GM23338 (cell line): ENCODE results near the gene MEF2D. TPM values are rescaled to one million over a fixed set of nuclear protein-coding genes. Genes with fewer than 3 reads are reported as not detected.

ENCODE experiments used
- ATAC-seq: fragments of 200-7000 bp; cut with Tn5 transposase; 3 replicates; pipeline ENCODE4 v1.9.1; 2020
- DNase-seq: peaks from one replicate; pipeline ENCODE4 v3.0.0-alpha.2; 2015; ENCODE audit warnings: low spot score
- H2AFZ ChIP-seq: fragments of 200-600 bp; sonication (generic); 2 replicates; pipeline ENCODE4 v1.8.0; 2016; ENCODE audit warnings: antibody characterized with exemption, mild to moderate bottlenecking, moderate library complexity
- H3F3A ChIP-seq: fragments of 200-600 bp; sonication (generic); replicated peaks from 2 replicates; pipeline ENCODE4 v1.8.0; 2017; ENCODE audit warnings: antibody characterized with exemption, mixed run types, low read depth
- H3K27ac ChIP-seq: fragments of 200-600 bp; sonication (generic); 2 replicates; pipeline ENCODE4 v1.6.1; 2016; ENCODE audit warnings: low read depth
- H3K27me3 ChIP-seq: fragments of 200-600 bp; sonication (generic); 2 replicates; pipeline ENCODE4 v1.8.0; 2016; ENCODE audit warnings: mild to moderate bottlenecking, mixed run types, moderate library complexity; ENCODE audit not compliant: insufficient read depth
- H3K36me3 ChIP-seq: fragments of 200-600 bp; sonication (generic); 2 replicates; pipeline ENCODE4 v1.8.0; 2016; ENCODE audit warnings: mild to moderate bottlenecking; ENCODE audit not compliant: insufficient read depth
- H3K4me1 ChIP-seq: fragments of 200-600 bp; sonication (generic); 2 replicates; pipeline ENCODE4 v1.8.0; 2016; ENCODE audit warnings: mild to moderate bottlenecking, moderate library complexity; ENCODE audit not compliant: insufficient read depth
- H3K4me2 ChIP-seq: fragments of 200-600 bp; sonication (generic); 2 replicates; pipeline ENCODE4 v1.7.1; 2017; ENCODE audit warnings: mixed run types
- H3K4me3 ChIP-seq: fragments of 200-600 bp; sonication (generic); 2 replicates; pipeline ENCODE4 v1.6.1; 2016; ENCODE audit warnings: mixed run types
- H3K79me2 ChIP-seq: fragments of 200-600 bp; sonication (generic); replicated peaks from 2 replicates; pipeline ENCODE4 v1.8.0; 2017; ENCODE audit warnings: mild to moderate bottlenecking; ENCODE audit not compliant: insufficient read depth
- H3K9me2 ChIP-seq: fragments of 200-600 bp; sonication (generic); 2 replicates; pipeline ENCODE4 v1.8.0; 2017; ENCODE audit not compliant: insufficient read depth
- H4K20me1 ChIP-seq: fragments of 200-600 bp; sonication (generic); replicated peaks from 2 replicates; pipeline ENCODE4 v1.8.0; 2017; ENCODE audit warnings: mild to moderate bottlenecking; ENCODE audit not compliant: insufficient read depth
- H3K27ac Mint-ChIP-seq: 2 replicates; pipeline ENCODE4 v1.8.0; 2020; ENCODE audit warnings: inconsistent platforms, mild to moderate bottlenecking, moderate library complexity, mixed read lengths
- H3K27me3 Mint-ChIP-seq: 3 replicates; pipeline ENCODE4 v1.8.0; 2022; ENCODE audit warnings: low read depth, mild to moderate bottlenecking, moderate library complexity, mixed read lengths, inconsistent platforms; ENCODE audit not compliant: insufficient read depth, poor library complexity
- H3K36me3 Mint-ChIP-seq: 3 replicates; pipeline ENCODE4 v1.8.0; 2021; ENCODE audit warnings: low read depth, mild to moderate bottlenecking, inconsistent platforms, moderate library complexity, mixed read lengths
- H3K4me1 Mint-ChIP-seq: 3 replicates; pipeline ENCODE4 v1.8.0; 2020; ENCODE audit warnings: mild to moderate bottlenecking, inconsistent platforms, mixed read lengths
- H3K4me3 Mint-ChIP-seq: 3 replicates; pipeline ENCODE4 v1.8.0; 2021; ENCODE audit warnings: moderate library complexity, mild to moderate bottlenecking, inconsistent platforms, mixed read lengths
- H3K9me3 Mint-ChIP-seq: 3 replicates; pipeline ENCODE4 v1.8.0; 2020; ENCODE audit warnings: moderate library complexity, mild to moderate bottlenecking, inconsistent platforms, mixed read lengths
- EZH2 ChIP-seq: fragments of 200-600 bp; sonication (generic); IDR thresholded peaks from one replicate; pipeline ENCODE4 v1.8.0; 2017; ENCODE audit warnings: antibody characterized with exemption, mild to moderate bottlenecking, low read depth; ENCODE audit not compliant: unreplicated experiment
- EZH2phosphoT487 ChIP-seq: fragments of 200-600 bp; sonication (generic); IDR thresholded peaks from one replicate; pipeline ENCODE4 v1.8.1; 2018; ENCODE audit warnings: antibody characterized with exemption; ENCODE audit not compliant: unreplicated experiment
- JUNB ChIP-seq: IDR thresholded peaks from one replicate; pipeline ENCODE4 v1.6.1; 2016; ENCODE audit warnings: antibody characterized with exemption; ENCODE audit not compliant: unreplicated experiment
- REST ChIP-seq: IDR thresholded peaks from one replicate; pipeline ENCODE4 v1.6.1; 2018; ENCODE audit warnings: antibody characterized with exemption; ENCODE audit not compliant: unreplicated experiment
- ZNF331 ChIP-seq: fragments of 250-450 bp; sonication (Bioruptor Pico); IDR thresholded peaks from 2 replicates; pipeline ENCODE4 v1.5.0; 2020; ENCODE audit warnings: low read depth, mild to moderate bottlenecking, moderate library complexity
- polyA plus RNA-seq: library from polyadenylated mRNA; unstranded; fragments of >200 nt; fragmentation: Nextera tagmentation; extraction: Ambion mirVana; gene quantifications from 2 replicates; pipeline ENCODE4 v1.2.1, GENCODE V29; 2016
- total RNA-seq: library from RNA; depleted of rRNA; stranded (reverse); fragments of >200 nt; shearing (Covaris generic); gene quantifications from 2 replicates; pipeline ENCODE4 v1.2.3, GENCODE V29; 2014

MEF2D gene
- total and polyA plus RNA-seq, 2 experiments from 2014 or later, result 10.6 to 15.5 TPM

- no peak for TF ChIP-seq REST
- no peak for TF ChIP-seq ZNF331 (CRISPR knock-in tag)
Observed at GRCh38 chr1:156427957-156428356, 72.6 kb downstream of the MEF2D start (continued).

- Mint-ChIP-seq H3K27ac (no peak overlapping the region), H3K36me3 (no peaks in the 10 kb centered on the region), H3K4me1 (peaks cover 38% of the 10 kb centered on the region), H3K9me3 (no peaks in the 10 kb centered on the region), H3K27me3 (peaks cover 87% of the 10 kb centered on the region), H3K4me3 (no peak overlapping the region)
- Histone ChIP-seq H3K4me2 (no peak overlapping the region), H2AFZ (no peak overlapping the region), H3K36me3 (no peaks in the 10 kb centered on the region), H3K27ac (no peak overlapping the region), H3K4me3 (no peak overlapping the region), H4K20me1 (no peaks in the 10 kb centered on the region), H3K27me3 (peaks cover 100% of the 10 kb centered on the region), H3K9me2 (no peaks in the 10 kb centered on the region), H3K4me1 (peaks cover 46% of the 10 kb centered on the region), H3F3A (peaks cover 23% of the 10 kb centered on the region), H3K79me2 (no peaks in the 10 kb centered on the region)
- TF ChIP-seq EZH2, result peak; percentile 29
- TF ChIP-seq REST, result no peak
- no peak for TF ChIP-seq JUNB
- TF ChIP-seq EZH2phosphoT487, result no peak
- TF ChIP-seq ZNF331 (CRISPR knock-in tag), result no peak
- DNase-seq (no peak), ATAC-seq (no peak)
Observed at GRCh38 chr1:156425943-156426342, 74.6 kb downstream of the MEF2D start.
